Stimulated activated CD4-positive, alpha-beta T cell treated with anti-CD3 and anti-CD28 coated beads, TNF-alpha, amount 100 ng/mL, for 4 hours (primary cell): ENCODE measurements around the gene DBR1.
"Not testable (repeated sequence)": the region's sequence is repeated elsewhere in the genome, so short reads cannot be mapped to it uniquely, and the experiment has no call there.

Experiments used
- DNase-seq, 3 experiments: peaks; one replicate each; pipeline ENCODE4 v3.0.0-alpha.2; 2020; ENCODE audit warnings: low read depth in 3 of 3

The DBR1 gene

GRCh38 chr3:138186803-138187295, 12.1 kb upstream of the DBR1 start:
- peak; percentile 75 to 81 (median 77) for DNase-seq

- DNase-seq = no peak
Measured at GRCh38 chr3:138186221-138186620, 11.5 kb upstream of the DBR1 start.

- no peak for DNase-seq
Measured at GRCh38 chr3:138184994-138185393, 10.3 kb upstream of the DBR1 start.

- DNase-seq = no peak
Measured at GRCh38 chr3:138180375-138181029, 5.8 kb upstream of the DBR1 start.

- no peak for DNase-seq
Measured at GRCh38 chr3:138173769-138174420, 826 bp downstream of the DBR1 start.

GRCh38 chr3:138172625-138173024, 2.1 kb downstream of the DBR1 start:
- DNase-seq = no peak

- no peak for DNase-seq
Measured at GRCh38 chr3:138165061-138165460, 9.7 kb downstream of the DBR1 start.

GRCh38 chr3:138157743-138158142, 17.0 kb downstream of the DBR1 start:
- DNase-seq = no peak

GRCh38 chr3:138154534-138154933, 20.2 kb downstream of the DBR1 start:
- DNase-seq = no peak

- DNase-seq = no peak
Measured at GRCh38 chr3:138148503-138148902, 26.2 kb downstream of the DBR1 start.

GRCh38 chr3:138142181-138142580, 32.5 kb downstream of the DBR1 start:
- DNase-seq = not testable (repeated sequence)

GRCh38 chr3:138140940-138141339, 33.8 kb downstream of the DBR1 start:
- no peak for DNase-seq

GRCh38 chr3:138139691-138140090, 35.0 kb downstream of the DBR1 start:
- no peak for DNase-seq

- DNase-seq = no peak
Measured at GRCh38 chr3:138137861-138138260, 36.9 kb downstream of the DBR1 start.

GRCh38 chr3:138136201-138136600, 38.5 kb downstream of the DBR1 start:
- DNase-seq = no peak

- no peak for DNase-seq
Measured at GRCh38 chr3:138135833-138136194, 38.9 kb downstream of the DBR1 start.

GRCh38 chr3:138135146-138135832, 39.4 kb downstream of the DBR1 start:
- DNase-seq = no peak

GRCh38 chr3:138132239-138132638, 42.5 kb downstream of the DBR1 start, which contains the start of gene A4GNT:
Gene A4GNT, minus strand, starts transcription at chr3:138132390. Its CDS starts 1,134 bp downstream, at chr3:138131256.
- DNase-seq = no peak

GRCh38 chr3:138127636-138128365, 46.9 kb downstream of the DBR1 start:
- no peak for DNase-seq

- DNase-seq = no peak
Measured at GRCh38 chr3:138125548-138126221, 49.0 kb downstream of the DBR1 start.

- DNase-seq = no peak
Measured at GRCh38 chr3:138124706-138125355, 49.9 kb downstream of the DBR1 start.
